IPS DF 6.9 (cell line): ENCODE measurements around the gene GLI3.

Experiments
- DNase-seq: peaks from one replicate; pipeline ENCODE4 v3.0.0-alpha.2; 2013; ENCODE audit warnings: low read depth, low spot score
- H3K27ac ChIP-seq: one replicate; pipeline ENCODE4 v1.5.1; 2013; ENCODE audit warnings: low read length, control low read depth
- H3K27me3 ChIP-seq: 2 replicates; pipeline ENCODE4 v1.6.1; 2013; ENCODE audit warnings: mild to moderate bottlenecking, low read length; ENCODE audit not compliant: control insufficient read depth, insufficient read depth
- H3K36me3 ChIP-seq: 2 replicates; pipeline ENCODE4 v1.6.1; 2013; ENCODE audit warnings: low read length; ENCODE audit not compliant: control insufficient read depth, insufficient read depth
- H3K4me1 ChIP-seq: 2 replicates; pipeline ENCODE4 v1.6.1; 2013; ENCODE audit warnings: low read length; ENCODE audit not compliant: control insufficient read depth, insufficient read depth
- H3K4me3 ChIP-seq: 2 replicates; pipeline ENCODE4 v1.5.1; 2013; ENCODE audit warnings: mild to moderate bottlenecking, low read length
- H3K9me3 ChIP-seq: 2 replicates; pipeline ENCODE4 v1.6.1; 2013; ENCODE audit warnings: low read length, inconsistent platforms; ENCODE audit not compliant: control insufficient read depth, insufficient read depth
- WGBS: extraction: QIAGEN DNeasy Blood & Tissue Kit; methylation state at CpG from one replicate; pipeline ENCODE4 v1.1.7; 2013; ENCODE audit warnings: mixed read lengths, missing lambda C conversion rate; ENCODE audit not compliant: insufficient read length, insufficient coverage; 5-methylcytosine and 5-hydroxymethylcytosine counted together

Gene GLI3

DNA sequence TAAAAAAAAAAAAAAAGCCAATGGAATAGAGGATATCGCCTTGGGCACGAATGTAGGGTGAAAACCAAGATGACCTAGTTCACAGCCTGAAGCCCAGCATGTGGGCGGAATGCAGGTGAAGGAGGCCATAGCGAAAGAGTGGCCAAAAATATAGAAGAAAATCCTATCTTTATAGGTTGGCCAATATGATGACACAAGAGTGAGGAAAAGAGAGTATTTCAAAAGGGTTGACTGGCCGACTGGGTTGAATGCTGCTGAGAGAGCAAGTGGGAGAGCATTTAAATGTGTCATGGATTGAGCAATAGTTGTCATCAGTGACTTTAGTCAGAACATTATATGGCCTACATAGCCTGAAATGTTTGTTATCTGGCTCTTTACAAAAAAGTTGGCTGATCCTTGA is 17.2 kb upstream of the GLI3 start:
- WGBS: no CpG with 5 or more reads among the region's 5 CpGs

DNA sequence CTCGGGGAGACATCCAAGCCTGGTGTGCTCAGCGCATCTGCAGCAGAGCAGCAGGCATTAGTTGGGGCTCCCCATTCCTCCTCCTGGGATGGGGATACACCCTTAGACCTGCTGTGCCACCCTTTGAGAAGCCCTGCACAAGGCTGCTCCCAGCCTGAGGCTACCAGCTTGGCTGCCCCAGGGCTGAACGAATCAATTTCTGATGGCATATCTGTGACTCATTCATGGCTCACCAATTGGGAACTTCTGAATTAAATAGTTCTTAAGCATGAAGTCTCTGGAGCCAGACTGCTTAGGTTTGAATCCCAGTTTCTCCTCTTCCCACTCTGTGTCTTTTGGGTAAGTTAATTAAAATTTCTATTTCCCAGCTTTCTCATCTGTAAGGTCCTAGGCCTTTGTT is 16.3 kb upstream of the GLI3 start:
- Histone ChIP-seq H3K4me3 (no peak overlapping the region), H3K27me3 (no peaks in the 10 kb centered on the region; the same call in 1 of the 2 replicates), H3K27ac (no peak overlapping the region), H3K4me1 (no peaks in the 10 kb centered on the region), H3K36me3 (no peaks in the 10 kb centered on the region), H3K9me3 (no peaks in the 10 kb centered on the region)
- DNase-seq: no peak
- no CpG with 5 or more reads among the region's 3 CpGs for WGBS

More for the DNA sequence above, 17.2 kb upstream of the GLI3 start:
- Histone ChIP-seq H3K9me3 (no peaks in the 10 kb centered on the region), H3K27ac (no peak overlapping the region), H3K27me3 (no peaks in the 10 kb centered on the region; the same call in 1 of the 2 replicates), H3K4me3 (no peak overlapping the region), H3K36me3 (no peaks in the 10 kb centered on the region), H3K4me1 (no peaks in the 10 kb centered on the region)
- no peak for DNase-seq

DNA sequence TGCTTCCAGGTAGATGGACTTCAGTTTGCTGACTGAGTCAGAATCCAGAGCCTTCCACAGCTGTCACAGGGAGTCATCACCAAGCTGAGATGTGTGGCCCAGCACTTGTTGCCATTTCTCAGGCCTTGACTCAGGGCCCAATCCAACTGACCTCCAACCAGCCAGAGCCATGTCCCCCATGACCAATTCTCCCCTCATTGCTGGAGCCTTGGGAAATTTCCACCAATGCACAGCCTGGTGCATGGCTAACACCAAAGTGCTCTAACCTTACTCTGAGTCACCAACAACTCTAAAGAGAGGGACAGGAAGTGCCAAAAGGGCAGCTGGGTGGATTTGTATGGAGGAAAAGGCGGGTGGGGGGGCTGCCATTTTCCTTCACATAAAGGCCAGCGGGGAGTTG is 13.4 kb upstream of the GLI3 start:
- WGBS: no CpG with 5 or more reads among the region's 2 CpGs
- H3K9me3 ChIP-seq: no peaks in the 10 kb centered on the region

DNA sequence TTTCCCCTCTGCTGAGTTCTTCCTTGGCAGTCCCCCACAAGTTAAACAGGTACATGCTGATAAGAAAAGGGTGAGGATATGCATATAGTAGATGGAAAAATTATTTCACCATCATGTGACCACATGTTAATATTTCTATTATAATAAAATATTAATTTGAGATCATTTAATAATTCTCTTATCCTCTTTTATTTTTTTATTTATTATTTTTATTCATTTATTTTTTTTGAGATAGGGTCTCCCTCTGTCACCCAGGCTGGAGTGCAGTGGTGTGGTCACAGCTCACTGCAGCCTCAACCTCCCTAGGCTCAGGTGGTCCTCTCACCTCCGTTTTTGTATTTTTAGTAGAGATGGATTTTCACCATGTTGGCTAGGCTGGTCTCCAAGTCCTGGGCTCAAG is 11.6 kb upstream of the GLI3 start:
- no peak for DNase-seq
- no peaks in the 10 kb centered on the region for H3K9me3 ChIP-seq
- H3K27ac ChIP-seq: no peak overlapping the region
- no peaks in the 10 kb centered on the region for H3K36me3 ChIP-seq
- H3K27me3 ChIP-seq: no peaks in the 10 kb centered on the region; the same call in 1 of the 2 replicates
- H3K4me3 ChIP-seq: no peak overlapping the region
- H3K4me1 ChIP-seq: no peaks in the 10 kb centered on the region
- no CpG with 5 or more reads among the region's 1 CpG for WGBS

More for the DNA sequence above, 13.4 kb upstream of the GLI3 start:
- no peak overlapping the region for H3K4me3 ChIP-seq
- no peaks in the 10 kb centered on the region for H3K4me1 ChIP-seq
- no peak overlapping the region for H3K27ac ChIP-seq
- no peaks in the 10 kb centered on the region; the same call in 1 of the 2 replicates for H3K27me3 ChIP-seq
- no peaks in the 10 kb centered on the region for H3K36me3 ChIP-seq
- DNase-seq: no peak

DNA sequence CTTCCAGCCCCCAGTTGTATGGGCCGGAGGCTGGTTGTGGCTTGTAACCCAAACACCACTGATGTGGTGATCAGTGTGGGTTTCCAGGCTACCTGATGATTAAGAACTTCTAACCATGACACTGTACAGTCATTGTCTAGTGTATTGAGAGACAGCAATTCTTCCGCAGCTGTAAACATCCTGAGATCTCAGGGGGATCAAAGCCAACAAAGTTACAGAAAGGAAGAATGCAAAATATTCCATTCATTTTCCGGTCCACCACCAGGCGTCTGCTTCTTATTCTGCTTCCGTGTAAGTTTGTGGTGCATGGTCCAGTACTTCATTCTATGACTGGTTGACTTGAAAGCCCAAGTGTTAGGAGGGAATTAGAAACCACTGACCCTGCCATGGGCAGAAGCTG is 10.3 kb upstream of the GLI3 start:
- WGBS: no CpG with 5 or more reads among the region's 5 CpGs
- Histone ChIP-seq H3K9me3 (no peaks in the 10 kb centered on the region), H3K27ac (no peak overlapping the region), H3K27me3 (no peaks in the 10 kb centered on the region; the same call in 1 of the 2 replicates), H3K36me3 (no peaks in the 10 kb centered on the region), H3K4me3 (no peak overlapping the region), H3K4me1 (no peaks in the 10 kb centered on the region)
- DNase-seq: no peak

DNA sequence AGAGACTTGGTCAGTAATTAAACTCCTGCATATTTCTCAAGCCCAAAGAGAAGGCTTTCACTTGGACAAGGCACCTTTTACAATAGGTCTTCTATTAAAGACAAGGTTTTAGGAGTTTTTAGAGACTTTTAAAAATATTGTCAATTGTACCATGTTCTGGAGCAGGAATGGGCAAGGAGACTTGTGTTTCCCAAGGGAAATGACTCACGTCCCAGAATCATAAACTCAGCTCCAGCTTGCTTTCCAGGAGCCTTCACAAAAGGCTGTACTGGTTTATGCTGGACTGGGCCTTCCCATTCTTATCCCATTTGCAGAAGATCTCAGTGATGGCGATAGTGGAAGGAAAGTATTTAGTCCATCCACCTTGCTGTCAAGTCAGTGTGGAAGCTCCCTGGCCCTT is 7.8 kb upstream of the GLI3 start:
- H3K36me3 ChIP-seq: no peaks in the 10 kb centered on the region
- no peak overlapping the region for H3K4me3 ChIP-seq
- H3K9me3 ChIP-seq: no peaks in the 10 kb centered on the region
- no CpG with 5 or more reads among the region's 2 CpGs for WGBS
- no peaks in the 10 kb centered on the region; the same call in 1 of the 2 replicates for H3K27me3 ChIP-seq
- H3K4me1 ChIP-seq: no peaks in the 10 kb centered on the region
- no peak for DNase-seq
- H3K27ac ChIP-seq: no peak overlapping the region

DNA sequence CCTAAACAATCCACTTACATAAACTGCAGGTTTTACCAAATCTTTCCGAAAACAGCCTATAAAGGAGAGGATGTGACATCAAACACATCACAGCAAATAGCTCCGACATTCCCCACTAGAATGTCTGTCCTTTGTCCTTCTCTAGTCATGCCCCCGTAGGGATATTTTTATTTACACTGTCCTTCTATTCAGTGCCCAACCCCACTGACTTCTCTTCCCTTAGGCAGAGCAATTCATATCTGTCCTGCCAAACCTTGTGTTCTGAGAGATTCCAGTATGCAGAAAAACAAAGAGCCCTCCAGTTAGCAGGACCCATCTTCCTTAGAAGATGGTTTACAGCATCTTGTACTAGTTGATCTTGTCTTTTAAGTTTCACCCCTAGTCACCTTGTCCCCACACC is 5.4 kb upstream of the GLI3 start:
- WGBS: no CpG with 5 or more reads among the region's 3 CpGs
- Histone ChIP-seq H3K27me3 (peaks cover 1% of the 10 kb centered on the region; the same call in 1 of the 2 replicates), H3K4me1 (peaks cover 1% of the 10 kb centered on the region; the same call in 1 of the 2 replicates), H3K36me3 (no peaks in the 10 kb centered on the region), H3K4me3 (no peak overlapping the region), H3K9me3 (no peaks in the 10 kb centered on the region), H3K27ac (no peak overlapping the region)
- DNase-seq: no peak

DNA sequence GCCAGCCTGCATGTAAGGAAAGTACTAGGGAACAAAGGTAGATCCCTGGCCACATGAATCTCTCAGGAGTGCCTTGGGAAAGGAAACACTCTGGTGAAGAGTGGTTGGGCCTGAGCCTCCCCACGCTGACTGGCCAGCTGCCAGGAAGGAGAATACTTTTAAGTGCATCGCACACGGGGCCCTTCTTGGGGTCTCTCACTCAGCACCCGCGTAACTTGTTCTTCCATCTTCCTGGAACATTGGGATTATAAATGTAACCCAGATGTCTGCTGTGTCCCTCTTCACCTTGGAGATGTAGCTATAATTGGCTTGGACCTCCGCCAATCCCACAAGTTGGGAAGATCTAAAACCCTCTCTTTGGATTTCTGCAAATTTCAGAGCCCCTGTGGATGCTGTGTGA is 4.4 kb upstream of the GLI3 start:
- Histone ChIP-seq H3K4me3 (no peak overlapping the region), H3K27me3 (peaks cover 1% of the 10 kb centered on the region; the same call in 1 of the 2 replicates), H3K27ac (no peak overlapping the region), H3K36me3 (no peaks in the 10 kb centered on the region), H3K9me3 (no peaks in the 10 kb centered on the region), H3K4me1 (peaks cover 1% of the 10 kb centered on the region; the same call in 1 of the 2 replicates)
- WGBS: no CpG with 5 or more reads among the region's 6 CpGs
- no peak for DNase-seq

DNA sequence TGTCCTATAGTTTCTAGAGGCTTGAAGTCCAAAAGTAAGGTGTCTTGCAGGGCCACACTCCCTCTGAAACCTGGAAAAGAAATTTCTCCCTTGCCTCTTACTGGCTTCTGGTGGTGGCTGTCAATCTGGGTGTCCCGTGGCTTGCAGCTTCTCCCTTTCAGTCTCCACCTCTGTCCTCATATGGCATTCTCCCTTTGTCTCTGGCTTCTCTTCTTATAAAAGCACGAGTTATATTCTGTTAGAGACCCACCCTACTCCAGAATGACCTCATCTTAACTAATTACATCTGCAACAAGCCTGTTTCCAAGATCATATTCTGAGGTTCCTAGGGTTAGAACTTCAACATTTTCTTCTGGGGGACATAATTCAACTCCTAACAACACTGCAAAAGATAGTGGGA is 3.4 kb upstream of the GLI3 start:
- WGBS: no CpG with 5 or more reads among the region's 2 CpGs
- no peak overlapping the region for H3K27ac ChIP-seq
- peaks cover 1% of the 10 kb centered on the region; the same call in 1 of the 2 replicates for H3K4me1 ChIP-seq
- H3K36me3 ChIP-seq: no peaks in the 10 kb centered on the region
- H3K4me3 ChIP-seq: no peak overlapping the region
- H3K9me3 ChIP-seq: no peaks in the 10 kb centered on the region
- no peak for DNase-seq
- peaks cover 1% of the 10 kb centered on the region; the same call in 1 of the 2 replicates for H3K27me3 ChIP-seq

DNA sequence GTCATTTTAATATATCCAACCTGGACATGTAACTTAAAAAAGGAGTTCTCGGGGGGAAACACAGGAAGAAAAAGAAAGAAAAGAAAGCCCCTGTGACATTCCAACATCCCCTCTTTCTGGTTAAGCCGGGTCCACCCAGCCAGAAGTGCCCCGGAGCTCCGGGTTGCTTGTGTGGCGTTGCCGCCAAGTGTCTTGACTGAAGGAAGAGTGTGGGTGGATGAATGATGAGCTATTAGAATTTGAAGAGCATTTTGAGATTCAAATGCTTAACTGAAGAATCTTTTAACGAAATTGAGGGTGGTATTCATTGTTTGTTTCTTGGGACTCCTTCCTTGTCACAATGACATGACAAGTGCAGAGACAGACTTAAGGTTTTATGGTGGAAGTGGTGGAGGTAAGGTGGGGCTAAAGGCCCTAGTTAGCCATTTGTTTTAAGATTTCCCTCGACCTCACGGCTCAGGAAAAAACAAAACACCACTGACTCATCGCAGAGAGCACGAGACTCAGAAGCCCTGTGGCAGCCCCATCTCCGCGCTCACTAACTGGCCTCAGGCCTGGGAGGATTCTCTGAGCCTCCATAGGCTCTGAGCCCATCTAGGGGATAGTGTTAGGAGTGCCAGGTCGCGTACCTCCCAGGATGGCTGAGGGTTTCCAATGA is 1.8 kb upstream of the GLI3 start:
- Histone ChIP-seq H3K27ac (no peak overlapping the region), H3K36me3 (no peaks in the 10 kb centered on the region), H3K4me3 (no peak overlapping the region; the same call in 1 of the 2 replicates), H3K4me1 (peaks cover 1% of the 10 kb centered on the region; the same call in 1 of the 2 replicates), H3K9me3 (no peaks in the 10 kb centered on the region), H3K27me3 (peaks cover 1% of the 10 kb centered on the region; the same call in 1 of the 2 replicates)
- DNase-seq: no peak
- no CpG with 5 or more reads among the region's 15 CpGs for WGBS
